ENCODE results near the gene ANO4.
A peak's percentile ranks its signal among the peaks of the same experiment; 100 is the strongest.

ANO4 gene

GRCh38 chr12:101064721-101065120 lies 270.1 kb downstream of the ANO4 start:
- Histone ChIP-seq H3K27ac (no peak overlapping the region), H3K4me1 (no peaks in the 10 kb centered on the region), H3K9me3 (no peaks in the 10 kb centered on the region), H3K36me3 (no peaks in the 10 kb centered on the region), H3K27me3 (no peaks in the 10 kb centered on the region), H3K4me3 (no peak overlapping the region)
- no peak for DNase-seq
- intact Hi-C loops (cut with DNase I; ENCODE audit: low total_unique reads): no loop called here
- no peak for TF ChIP-seq CTCF (IDR thresholded peaks at IDR 0.05)

- no peak for TF ChIP-seq CTCF (IDR thresholded peaks at IDR 0.05)
- Histone ChIP-seq H3K27me3 (no peaks in the 10 kb centered on the region), H3K36me3 (no peaks in the 10 kb centered on the region), H3K4me1 (no peaks in the 10 kb centered on the region), H3K4me3 (no peak overlapping the region), H3K9me3 (no peaks in the 10 kb centered on the region), H3K27ac (no peak overlapping the region)
- no peak for DNase-seq
- intact Hi-C loops (cut with DNase I; ENCODE audit: low total_unique reads): no loop called here
Observed at GRCh38 chr12:101066489-101066888, 271.9 kb downstream of the ANO4 start.

- no peaks in the 10 kb centered on the region for H3K4me1 ChIP-seq
Observed at GRCh38 chr12:101068402-101068801, 273.8 kb downstream of the ANO4 start.

GRCh38 chr12:101068836-101069235 lies 274.3 kb downstream of the ANO4 start:
- no peak for TF ChIP-seq CTCF (IDR thresholded peaks at IDR 0.05)
- Histone ChIP-seq H3K4me3 (no peak overlapping the region), H3K4me1 (no peaks in the 10 kb centered on the region), H3K27me3 (no peaks in the 10 kb centered on the region), H3K9me3 (no peaks in the 10 kb centered on the region), H3K36me3 (no peaks in the 10 kb centered on the region), H3K27ac (no peak overlapping the region)
- DNase-seq: no peak
- intact Hi-C loops (cut with DNase I; ENCODE audit: low total_unique reads): no loop called here

More at GRCh38 chr12:101068402-101068801, 273.8 kb downstream of the ANO4 start:
- no peak overlapping the region for H3K4me3 ChIP-seq
- DNase-seq: no peak
- no peaks in the 10 kb centered on the region for H3K9me3 ChIP-seq
- no peak for TF ChIP-seq CTCF (IDR thresholded peaks at IDR 0.05)
- no peak overlapping the region for H3K27ac ChIP-seq
- H3K36me3 ChIP-seq: no peaks in the 10 kb centered on the region
- intact Hi-C loops (cut with DNase I; ENCODE audit: low total_unique reads): no loop called here
- H3K27me3 ChIP-seq: no peaks in the 10 kb centered on the region

GRCh38 chr12:101074940-101075680 lies 280.5 kb downstream of the ANO4 start:
- H3K4me3 ChIP-seq: no peak overlapping the region
- no peaks in the 10 kb centered on the region for H3K36me3 ChIP-seq
- no peak for DNase-seq
- H3K27me3 ChIP-seq: no peaks in the 10 kb centered on the region
- intact Hi-C loops (cut with DNase I; ENCODE audit: low total_unique reads): loop anchor here (5.0 kb wide), 1 partner anchor 162 kb away; no protein-coding TSS in a partner anchor
- no peaks in the 10 kb centered on the region for H3K9me3 ChIP-seq
- H3K27ac ChIP-seq: peak overlapping the region in 1 of 2 donors; percentile 70
- H3K4me1 ChIP-seq: peaks cover 0 to 32% (median 14%) of the 10 kb centered on the region in 4 donors
- TF ChIP-seq CTCF (IDR thresholded peaks at IDR 0.05): no peak

Data from tibial artery (tissue), 4 donors.